ENCODE measurements around the gene MRTFA.

GRCh38 chr22:40519948-40520331 lies 116.6 kb downstream of the MRTFA start:
- TF ChIP-seq CTCF (IDR thresholded peaks at IDR 0.05; ENCODE audit: insufficient read depth, low read length, poor library complexity, severe bottlenecking) (no peak), EZH2phosphoT487 (conservative IDR thresholded peaks at IDR 0.05; ENCODE audit: low read length) (no peak)

Measured in SU-DHL-6 (cell line).